NCI-H526 treated with DMSO at 0.1 percent for 48 hours (cell line): ENCODE measurements around the gene PLEKHG3.
"Not testable (repeated sequence)": the region's sequence is repeated elsewhere in the genome, so short reads cannot be mapped to it uniquely, and the experiment has no call there.

Experiments
- DNase-seq: peaks from one replicate; lab custom pipeline; 2025; lab: John Stamatoyannopoulos, UW

Gene PLEKHG3

DNA sequence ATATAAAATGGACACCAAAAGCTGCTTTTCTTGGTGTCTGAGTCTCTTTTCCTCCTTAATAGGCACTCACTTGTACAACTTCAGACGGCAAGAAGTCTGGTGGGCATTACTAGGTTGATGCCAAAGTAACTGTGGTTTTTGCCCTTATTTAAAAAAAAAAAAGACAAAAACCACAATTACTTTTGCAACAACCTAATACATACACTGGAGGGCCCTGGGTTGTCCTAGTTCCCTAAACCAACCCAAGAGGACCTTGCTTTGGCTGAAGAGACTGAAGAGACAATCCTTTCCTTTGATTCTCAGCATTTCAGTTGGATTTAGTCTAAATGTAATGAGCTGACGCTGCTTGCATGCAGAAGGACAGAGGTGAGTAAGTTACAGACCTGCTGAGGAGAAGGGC is 16.2 kb upstream of the PLEKHG3 start:
- DNase-seq = no peak

DNA sequence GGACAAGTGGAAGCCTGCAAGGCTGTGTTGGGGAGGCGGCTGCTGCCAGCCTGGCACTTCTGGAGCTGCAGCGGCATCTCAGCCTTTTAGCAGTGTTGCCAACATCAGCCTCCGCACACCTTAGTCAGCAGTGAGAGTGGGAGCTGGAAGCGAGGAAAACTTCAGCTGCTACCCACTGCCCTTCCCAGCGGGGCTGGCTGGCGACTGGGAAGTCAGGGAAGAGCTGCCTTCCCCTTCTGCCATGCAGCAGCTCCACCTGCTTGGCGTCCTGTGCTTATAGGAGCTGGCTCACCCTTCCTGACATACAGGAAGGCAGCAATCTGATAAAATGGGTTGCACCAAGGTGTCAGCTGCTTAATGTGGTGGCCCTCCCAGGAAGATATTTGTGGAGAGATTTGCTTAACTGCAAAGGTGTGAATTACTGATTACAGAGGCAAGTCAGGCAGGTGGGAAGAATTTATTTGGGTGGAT is 15.4 kb upstream of the PLEKHG3 start:
- peak; percentile 56 for DNase-seq

DNA sequence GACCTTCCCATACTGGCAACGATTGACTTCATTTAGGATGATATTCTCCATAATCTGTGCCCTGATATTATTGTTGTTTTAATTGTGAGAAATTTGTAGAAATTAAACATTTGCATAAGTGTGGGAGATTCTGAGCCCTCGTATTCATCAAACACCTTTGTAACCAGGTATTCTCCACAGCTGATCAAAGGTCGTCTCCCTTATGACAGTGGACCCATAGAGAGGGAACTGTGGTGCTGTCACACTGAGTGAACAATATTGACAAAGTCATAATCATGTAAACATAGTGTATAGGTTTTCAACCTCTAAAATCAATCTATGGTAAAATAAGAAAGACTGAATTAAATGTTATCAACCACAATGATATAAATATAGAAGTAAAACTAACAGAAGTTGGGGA is 14.9 kb upstream of the PLEKHG3 start:
- peak; percentile 56 for DNase-seq

DNA sequence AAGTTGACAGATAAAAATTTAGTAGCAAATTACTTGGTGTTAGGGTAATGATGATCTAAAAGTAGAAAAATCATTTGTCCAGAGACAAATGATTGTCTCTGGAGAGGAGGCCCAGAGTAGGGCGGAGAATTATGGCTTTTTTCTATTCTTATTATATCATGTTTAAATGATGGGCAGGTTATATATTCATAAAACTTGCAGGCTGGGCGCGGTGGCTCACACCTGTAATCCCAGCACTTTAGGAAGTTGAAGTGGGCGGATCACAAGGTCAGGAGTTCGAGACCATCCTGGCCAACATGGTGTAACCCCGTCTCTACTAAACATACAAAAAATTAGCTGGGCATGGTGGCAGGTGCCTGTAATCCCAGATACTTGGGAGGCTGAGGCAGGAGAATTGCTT is 13.6 kb upstream of the PLEKHG3 start:
- not testable (repeated sequence) for DNase-seq

DNA sequence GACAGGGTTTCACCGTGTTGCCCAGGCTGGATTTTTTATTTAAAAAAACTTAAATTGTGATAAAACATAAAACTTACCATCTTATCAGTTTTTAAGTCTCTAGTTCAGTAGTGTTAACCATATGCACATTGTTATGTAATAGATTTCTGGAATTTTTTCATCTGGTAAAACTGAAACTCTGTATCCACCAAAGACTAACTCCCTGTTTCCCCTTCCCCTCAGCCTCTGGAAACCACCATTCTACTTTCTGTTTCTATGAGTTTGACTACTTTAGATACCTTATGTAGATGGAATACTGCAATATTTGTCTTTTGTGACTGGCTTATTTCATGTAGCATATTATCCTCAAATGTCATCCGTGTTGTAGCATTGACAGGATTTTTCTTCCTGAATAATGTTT is 12.8 kb upstream of the PLEKHG3 start:
- no peak for DNase-seq

DNA sequence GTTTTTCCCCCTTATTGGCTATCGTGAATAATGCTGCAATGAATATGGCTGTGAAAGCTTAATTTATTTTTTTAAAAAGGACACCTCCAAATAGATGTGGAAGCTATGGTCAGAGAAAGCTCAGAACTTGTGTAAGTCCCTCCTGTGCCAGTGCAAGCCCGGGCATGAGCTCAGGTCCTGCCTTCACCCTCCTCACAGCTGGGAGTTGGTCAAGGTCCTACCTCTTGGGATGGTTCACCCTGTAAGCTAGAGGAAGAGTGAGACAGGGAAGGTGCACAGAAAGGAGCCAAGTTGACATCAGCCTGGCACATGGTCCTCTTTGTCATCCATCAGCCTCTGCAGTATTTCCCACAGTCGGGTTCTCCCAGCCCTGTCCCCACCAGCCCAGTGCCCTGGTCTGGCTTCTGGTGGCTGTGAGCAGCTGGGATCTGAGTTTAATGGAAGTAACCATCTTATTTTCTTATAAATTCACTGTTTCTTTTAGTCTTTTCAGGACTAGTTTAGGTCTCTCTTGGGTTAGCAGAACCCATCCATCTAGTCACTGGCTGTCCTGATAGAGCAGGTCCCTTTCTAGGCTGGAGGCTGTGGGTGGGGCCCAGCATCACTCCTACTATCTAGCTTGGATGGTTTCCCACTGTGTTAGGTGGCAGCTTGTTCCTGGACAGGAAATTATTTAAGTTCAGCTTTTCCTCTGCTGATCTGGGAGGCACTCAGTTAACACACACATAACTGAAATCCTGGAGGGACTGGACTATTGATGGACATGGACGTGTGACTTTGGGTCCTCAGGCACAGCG is 11.8 kb upstream of the PLEKHG3 start:
- DNase-seq = no peak

DNA sequence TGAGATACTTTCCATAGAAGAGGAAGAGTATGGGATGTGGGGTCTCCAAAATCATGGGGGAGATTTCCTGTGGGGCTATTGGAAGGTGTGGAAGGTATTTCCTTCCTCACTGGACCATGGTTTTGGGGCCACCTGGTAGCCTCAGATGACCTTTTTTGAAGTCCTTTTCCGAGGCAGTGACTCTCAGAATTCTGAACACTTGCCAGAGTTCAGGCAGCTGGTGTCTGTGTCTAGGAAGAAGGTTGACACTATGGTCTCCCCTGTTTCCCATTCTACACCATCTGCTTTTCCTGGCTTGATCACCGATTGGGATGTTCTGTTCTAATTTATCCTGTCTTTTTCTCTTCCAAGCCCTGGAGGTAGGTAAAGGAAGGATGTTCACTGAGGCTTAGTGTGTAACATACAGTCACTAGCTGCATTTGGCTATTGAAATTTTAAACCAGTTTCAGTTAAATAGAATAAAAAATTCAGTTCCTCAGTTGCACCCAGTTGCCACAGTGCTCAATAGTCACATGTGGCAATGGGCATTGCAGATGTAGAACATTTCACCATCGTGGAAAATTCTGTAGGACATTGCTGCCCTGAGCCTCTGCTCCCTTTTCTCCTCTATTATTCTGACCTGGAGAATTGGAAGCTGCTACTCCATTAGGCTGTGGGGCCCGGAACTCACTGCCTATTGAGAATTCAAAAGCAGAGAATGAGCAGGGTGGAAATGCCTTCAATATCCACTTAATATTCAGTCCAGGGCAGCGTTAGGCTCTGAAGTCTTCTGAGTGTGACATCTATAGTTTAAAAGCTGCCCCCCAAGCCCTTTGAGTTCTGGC is 11.0 kb upstream of the PLEKHG3 start:
- no peak for DNase-seq

DNA sequence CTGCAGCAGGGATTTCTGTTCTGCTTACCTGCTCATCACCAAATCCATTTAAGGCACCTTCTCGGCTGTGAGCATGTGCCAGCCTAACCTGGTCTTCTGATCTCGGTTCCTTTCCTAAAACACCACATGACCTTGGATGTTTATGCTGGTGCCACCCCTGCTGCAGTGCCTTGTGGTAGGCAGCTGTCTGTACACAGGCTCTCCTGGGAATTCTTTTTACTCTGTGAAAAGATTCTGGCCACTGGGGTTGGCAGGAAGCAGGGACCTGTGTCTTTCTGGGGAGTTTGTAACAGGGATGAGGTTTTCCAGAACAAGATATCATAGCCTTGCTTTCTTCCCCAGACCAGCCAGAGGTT is 10.4 kb upstream of the PLEKHG3 start:
- no peak for DNase-seq

DNA sequence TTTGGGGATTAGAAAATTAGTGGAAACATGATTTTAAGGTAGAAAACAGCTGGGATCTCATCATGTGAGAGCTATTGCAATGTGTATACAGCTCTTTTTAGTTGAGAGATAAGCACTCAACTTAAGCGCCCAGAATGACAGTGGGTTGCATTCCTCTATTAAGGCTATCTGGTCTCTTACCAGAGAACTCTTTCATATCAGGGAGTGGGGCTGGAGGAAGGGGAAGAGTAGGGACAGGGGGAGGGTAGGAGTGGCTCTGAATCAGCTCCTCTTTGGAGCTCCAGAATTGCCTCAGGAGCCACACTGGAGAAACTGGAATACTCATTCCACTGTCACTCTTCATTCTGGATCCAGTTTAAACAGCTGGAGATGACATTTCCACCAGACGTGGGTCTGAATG is 9.2 kb upstream of the PLEKHG3 start:
- no peak for DNase-seq

DNA sequence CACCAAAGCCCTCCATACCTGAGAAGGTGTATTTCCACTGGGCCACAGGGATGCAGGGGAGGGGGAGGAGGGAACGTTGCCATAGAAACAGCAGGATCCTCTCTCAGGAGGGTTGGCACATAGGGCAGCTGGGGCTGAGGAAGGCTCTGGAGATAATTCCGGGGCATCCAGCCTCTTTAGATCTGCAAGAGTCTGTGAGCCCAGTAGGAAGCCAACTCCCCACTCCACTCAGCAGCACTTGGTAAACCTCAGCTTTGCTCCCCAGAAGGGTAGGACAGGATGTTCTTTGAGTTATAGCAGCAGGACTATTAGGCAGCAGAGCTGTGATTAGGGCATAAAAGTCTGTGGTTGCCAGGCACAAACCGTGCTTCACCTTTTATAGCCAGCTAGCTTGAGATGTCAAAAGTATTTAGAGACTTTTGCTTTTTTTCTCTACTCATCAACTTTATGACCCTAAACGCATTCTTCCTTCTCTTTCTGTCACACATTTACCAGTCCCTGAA is 7.8 kb upstream of the PLEKHG3 start:
- DNase-seq = no peak

DNA sequence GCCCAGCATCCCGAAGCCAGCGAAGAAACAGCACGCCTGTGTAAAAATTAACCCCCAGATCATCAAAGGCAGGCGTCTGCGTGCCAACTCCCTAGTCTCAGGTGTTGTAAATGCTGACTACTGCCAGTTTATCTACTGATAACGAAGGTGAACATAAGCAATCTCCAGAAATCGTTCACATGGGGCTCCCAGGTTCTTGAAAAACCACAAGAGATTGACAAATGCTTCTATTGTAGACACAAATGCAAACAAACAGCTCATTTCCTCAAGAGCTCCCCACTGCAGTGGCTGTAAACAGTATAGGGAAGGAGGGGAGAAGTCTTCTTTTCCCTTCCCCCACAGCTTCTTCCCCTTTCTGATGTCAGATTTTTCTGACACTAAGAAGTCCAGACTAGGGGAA is 5.3 kb upstream of the PLEKHG3 start:
- peak; percentile 32 for DNase-seq

DNA sequence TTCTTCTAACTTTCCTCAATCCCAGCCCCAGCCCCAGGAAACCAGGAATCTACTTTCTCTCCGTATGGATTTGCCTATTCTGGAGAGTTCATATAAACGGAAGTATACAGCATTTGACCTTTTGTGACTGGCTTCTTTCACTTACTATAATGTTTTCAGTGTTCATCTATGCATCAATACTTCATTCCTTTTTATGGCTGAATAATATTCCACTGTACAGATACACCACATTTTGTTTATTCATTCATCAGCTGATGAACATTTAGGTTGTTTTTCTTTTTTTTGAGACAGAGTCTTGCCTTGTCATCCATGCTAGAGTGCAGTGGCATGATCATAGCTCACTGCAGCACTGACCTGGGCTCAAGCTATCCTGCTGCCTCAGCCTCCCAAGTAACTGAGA is 3.9 kb upstream of the PLEKHG3 start:
- DNase-seq = no peak

DNA sequence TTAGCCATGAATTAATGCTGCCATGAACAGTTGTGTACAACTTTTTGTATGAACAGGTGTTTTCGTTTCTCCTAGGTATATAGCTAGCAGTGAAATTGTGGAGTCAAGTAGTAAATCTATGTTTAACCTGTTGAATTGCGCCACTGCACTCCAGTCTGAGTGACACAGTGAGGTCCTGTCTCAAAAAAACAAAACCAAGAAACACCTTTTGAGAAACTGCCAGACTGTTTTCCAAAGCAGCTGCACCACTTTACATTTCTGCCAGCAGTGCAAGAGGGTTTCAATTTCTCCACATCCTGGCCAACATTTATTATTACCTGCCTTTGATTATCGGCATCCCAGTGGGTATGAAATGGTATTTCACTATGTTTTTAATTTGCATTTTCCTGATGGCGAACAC is 3.3 kb upstream of the PLEKHG3 start:
- no peak for DNase-seq

DNA sequence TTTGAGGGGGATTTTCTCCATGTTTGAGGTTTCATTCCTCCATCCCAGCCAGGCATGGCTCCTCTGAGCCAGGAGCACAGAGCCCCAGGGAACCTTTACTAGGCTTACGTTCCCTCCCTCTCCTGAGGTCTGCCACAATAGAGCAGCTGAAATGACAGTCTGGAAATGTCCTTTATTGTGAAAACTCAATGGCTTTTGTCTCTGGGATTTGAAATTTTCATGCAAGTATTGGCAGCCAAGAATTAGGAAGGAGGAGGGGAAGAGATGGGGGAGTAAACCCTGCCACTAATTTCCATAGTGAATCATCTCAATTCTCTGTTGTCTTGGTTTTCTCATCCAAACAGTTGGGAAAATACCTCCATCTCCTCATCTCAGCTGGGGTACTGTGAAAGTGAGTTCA is 2.6 kb upstream of the PLEKHG3 start:
- no peak for DNase-seq

DNA sequence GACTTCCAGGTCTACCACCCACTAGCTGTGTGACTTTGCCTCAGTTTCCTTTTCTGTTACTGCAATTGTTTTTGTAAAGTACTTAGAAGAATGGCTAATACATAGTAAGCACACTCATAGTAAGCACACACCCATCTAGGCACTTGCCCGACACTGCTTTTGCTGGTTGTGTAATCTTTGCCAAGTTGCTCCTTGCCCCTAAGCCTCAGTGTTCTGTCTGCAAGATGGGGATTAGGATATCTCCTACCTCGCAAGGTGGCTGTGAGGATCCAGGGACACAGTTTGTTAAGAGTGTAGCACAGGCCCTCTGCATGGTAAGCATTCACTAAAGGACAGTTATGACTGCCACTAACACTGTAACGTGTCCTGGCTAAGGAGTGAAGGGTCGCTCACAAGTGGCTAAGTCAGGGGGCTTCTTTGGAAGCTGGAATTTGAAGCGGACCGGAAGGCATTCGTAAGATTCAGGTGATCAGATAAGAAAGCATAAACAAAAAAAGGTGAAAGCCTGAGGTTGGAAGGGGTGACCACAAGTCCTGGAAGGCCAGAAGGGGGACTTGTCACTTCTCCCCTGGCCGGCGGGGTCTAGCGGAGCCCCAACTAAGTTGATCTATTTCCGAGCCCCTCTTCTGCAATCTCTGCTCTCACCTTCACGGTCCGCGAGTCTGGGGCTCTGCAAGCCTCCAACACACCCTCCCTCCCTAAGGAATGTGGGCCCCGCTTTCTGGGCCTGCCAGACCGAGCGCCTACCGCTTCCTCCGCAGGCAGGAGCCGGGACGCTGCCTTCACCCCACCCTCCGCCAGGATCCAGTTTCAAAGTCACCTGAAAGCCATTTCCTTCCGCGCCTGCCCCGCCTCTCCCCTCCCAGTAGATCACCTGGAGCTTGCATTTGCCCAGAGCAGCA is 1.5 kb upstream of the PLEKHG3 start:
- DNase-seq = peak; percentile 71

DNA sequence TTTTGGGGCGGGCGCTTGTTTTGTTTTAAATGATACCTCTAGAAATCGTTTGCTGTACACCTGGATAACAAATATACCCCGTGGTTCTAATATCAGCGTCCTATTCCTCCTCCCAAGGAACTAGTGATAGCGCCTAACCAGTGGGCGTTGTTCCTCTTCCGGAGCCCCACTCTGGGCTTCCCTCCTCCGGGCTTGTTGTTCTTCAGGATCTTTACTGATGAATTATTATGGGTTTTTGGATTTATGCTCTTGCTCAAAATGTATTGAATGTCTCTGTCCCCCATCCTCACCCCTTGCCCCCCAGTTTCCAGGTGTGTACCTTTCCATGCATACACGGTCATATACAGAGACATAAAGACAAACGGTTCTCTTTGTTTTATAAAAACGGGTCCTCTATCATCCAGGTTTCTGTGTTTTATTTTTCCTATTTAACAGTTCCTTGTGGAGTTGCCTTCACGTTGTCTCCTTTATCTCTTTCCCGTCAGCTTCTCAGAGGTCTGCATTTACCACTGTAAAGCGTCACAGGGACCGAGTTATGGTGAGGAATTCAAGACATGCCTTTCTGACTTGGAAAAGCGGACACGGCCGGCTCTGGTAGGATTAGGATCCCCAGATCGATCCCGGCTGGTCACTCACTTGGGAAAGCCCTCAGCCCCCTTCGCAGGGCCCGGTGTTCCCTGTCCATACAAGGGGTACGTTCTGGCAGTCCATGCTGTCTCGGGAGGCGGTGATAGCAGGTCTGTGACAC is 655 bp upstream of the PLEKHG3 start:
- DNase-seq = peak; percentile 56

DNA sequence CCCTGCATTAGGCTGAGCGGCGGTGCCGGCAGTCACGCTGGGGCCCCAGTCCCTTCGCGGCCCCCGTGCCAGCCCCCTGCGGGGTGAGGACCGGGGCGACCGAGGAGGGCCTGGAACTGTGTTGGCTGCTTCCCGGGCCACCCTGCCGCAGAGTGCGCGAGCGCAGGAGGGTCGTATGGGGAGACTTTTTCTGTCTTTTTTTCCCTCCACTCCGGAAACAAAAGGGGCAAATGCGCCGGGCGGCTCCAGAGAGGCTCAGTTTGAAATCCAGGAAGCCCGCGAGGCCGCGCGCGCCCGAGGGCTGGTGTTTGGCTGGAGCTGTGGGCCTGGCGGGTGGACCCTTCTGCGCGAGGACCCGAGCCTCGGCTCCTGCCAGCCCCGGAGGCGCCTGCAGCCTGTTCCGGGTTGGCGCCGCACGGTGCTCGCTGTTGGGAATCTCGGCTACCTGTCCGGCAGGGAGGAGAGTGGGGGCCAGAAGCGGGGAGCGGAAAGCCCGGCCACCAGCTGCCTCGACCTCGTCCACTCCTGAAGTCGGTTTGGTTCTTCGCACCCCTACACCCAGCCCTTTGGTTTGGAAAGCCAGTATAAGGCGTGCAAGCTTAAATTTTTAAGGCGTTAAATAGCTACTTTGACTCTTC is 638 bp downstream of the PLEKHG3 start:
- peak; percentile 22 for DNase-seq

DNA sequence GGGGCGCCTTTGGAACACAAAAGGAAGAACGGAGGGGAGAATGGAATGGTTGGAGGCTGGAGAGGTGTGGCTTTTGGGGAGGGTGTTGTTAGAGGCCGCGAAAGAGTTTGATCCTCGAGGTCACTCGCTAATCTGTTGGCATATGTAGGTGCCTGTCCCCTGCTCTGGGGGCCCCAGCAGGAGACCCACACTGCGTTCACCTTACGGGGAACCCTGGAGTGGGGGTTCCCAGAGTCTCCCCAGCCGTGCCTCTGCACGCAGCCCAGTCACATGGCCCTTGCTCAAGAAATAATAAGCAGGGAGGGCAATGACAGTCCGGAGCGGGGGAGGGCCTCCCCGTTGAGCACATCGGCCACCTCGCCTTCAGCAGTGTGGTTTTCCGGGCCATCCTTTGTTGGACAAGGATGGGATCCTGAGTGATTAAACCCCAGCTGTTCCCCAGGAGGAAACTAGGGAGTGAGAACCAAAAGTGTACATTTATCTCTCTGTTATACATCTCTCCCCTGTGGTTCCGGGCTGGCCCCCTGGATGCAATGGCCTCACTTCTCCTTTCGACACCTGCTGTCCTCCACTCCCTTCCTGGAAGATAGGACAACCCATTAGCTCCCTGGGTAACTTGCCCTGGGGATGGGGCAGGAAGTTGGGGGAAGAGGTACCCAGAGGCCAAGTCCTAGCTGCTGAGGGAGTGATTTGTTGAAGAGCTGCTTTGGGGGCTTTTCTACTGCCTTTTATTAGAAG is 1.3 kb downstream of the PLEKHG3 start:
- no peak for DNase-seq

DNA sequence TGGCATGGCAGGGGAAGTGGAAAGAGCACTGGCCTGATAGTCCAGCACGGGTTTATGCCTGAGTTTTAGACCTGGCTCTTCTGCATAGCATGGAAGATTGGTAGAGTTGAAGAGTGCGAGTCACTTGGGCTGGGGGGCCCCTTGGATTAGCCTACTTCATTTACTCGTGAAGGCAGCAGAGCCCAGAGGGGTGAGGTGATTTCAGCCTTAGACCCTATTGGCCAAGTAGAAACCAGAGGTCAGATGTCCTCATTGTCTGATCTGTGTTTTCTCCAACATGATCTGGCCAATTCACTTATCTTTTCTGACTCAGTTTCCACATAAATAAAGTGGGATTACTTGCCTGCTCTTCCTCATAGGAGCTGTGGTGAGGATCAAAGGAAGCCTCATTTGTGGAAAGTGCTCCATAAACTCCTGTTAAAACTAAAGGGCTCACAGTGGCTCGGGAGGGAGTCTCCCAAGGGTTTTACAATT is 1.9 kb downstream of the PLEKHG3 start:
- DNase-seq = no peak

DNA sequence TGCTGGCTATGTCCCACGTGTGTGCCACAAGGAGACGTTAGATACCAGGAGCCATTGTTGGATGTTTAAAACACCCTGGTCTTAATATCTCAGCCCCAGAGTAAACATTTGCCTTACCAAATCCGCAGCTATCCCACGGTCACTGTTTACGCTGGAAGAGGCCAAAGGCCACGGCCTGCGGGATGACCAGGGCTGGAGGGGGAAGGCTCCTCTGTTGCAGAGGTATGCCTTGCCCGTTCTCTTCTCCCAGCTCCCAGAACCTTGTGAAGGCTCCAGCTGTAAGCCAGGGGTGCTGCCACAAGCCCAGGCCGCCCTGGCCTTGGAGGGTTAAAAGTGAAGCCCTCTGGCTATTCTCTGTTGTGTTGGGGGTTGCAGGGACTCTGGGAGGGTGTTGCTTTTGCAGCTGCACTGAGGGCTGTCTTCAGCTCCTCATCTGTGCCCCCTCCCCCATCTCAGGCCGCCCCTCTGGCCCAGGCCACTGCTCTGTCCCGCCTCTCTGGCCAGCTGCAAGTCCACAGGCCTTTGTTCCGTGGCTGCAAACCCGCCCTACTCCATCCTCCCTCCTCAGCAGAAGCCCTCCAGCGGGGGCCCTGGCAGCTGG is 2.5 kb downstream of the PLEKHG3 start:
- DNase-seq = no peak
